Astrocyte (in vitro differentiated cells and primary cell): Measurements from ENCODE around the gene TBC1D5. TPM values are rescaled to one million over a fixed set of nuclear protein-coding genes. Genes with fewer than 3 reads are reported as not detected.

Experiments used
- DNase-seq: peaks from one replicate; pipeline ENCODE4 v3.0.0-alpha.2; 2010; ENCODE audit warnings: low read depth
- FAIRE-seq: peaks from 2 replicates; lab custom pipeline; 2011; peaks lifted over from hg19 to GRCh38; lab: Jason Lieb, UNC
- H2AFZ ChIP-seq: 2 replicates; pipeline ENCODE4 v1.6.0; 2012; ENCODE audit warnings: low read depth, low read length, inconsistent platforms
- H3K27ac ChIP-seq: 2 replicates; pipeline ENCODE4 v1.5.1; 2011; ENCODE audit warnings: low read depth, low read length, inconsistent platforms
- H3K27me3 ChIP-seq: 2 replicates; pipeline ENCODE4 v1.6.0; 2011; ENCODE audit warnings: low read length, inconsistent platforms; ENCODE audit not compliant: insufficient read depth
- H3K36me3 ChIP-seq: 2 replicates; pipeline ENCODE4 v1.5.1; 2011; ENCODE audit warnings: low read length, inconsistent platforms; ENCODE audit not compliant: insufficient read depth
- H3K4me1 ChIP-seq: 2 replicates; pipeline ENCODE4 v1.5.1; 2011; ENCODE audit warnings: low read length, inconsistent platforms; ENCODE audit not compliant: insufficient read depth
- H3K4me2 ChIP-seq: 2 replicates; pipeline ENCODE4 v1.6.0; 2012; ENCODE audit warnings: low read length, inconsistent platforms
- H3K4me3 ChIP-seq: 2 replicates; pipeline ENCODE4 v1.5.1; 2011; ENCODE audit warnings: low read depth, mild to moderate bottlenecking, low read length, inconsistent platforms; ENCODE audit not compliant: insufficient read depth
- H3K79me2 ChIP-seq: 2 replicates; pipeline ENCODE4 v1.6.0; 2012; ENCODE audit warnings: mild to moderate bottlenecking, low read length, inconsistent platforms; ENCODE audit not compliant: insufficient read depth
- H3K9ac ChIP-seq: 2 replicates; pipeline ENCODE4 v1.6.0; 2012; ENCODE audit warnings: mild to moderate bottlenecking, low read length, inconsistent platforms
- H3K9me3 ChIP-seq: 2 replicates; pipeline ENCODE4 v1.5.1; 2012; ENCODE audit warnings: low read depth, mild to moderate bottlenecking, low read length, inconsistent platforms; ENCODE audit not compliant: insufficient read depth
- H4K20me1 ChIP-seq: 2 replicates; pipeline ENCODE4 v1.6.0; 2012; ENCODE audit warnings: low read length, inconsistent platforms; ENCODE audit not compliant: insufficient read depth
- H3K27ac Mint-ChIP-seq: one replicate; pipeline ENCODE4 v1.8.0; 2021; ENCODE audit warnings: mild to moderate bottlenecking, mixed read lengths; ENCODE audit not compliant: unreplicated experiment
- H3K27me3 Mint-ChIP-seq: one replicate; pipeline ENCODE4 v1.8.0; 2021; ENCODE audit warnings: low read depth, mixed read lengths; ENCODE audit not compliant: unreplicated experiment
- H3K36me3 Mint-ChIP-seq: one replicate; pipeline ENCODE4 v1.8.0; 2021; ENCODE audit warnings: low read depth, mixed read lengths; ENCODE audit not compliant: unreplicated experiment
- H3K4me1 Mint-ChIP-seq: one replicate; pipeline ENCODE4 v1.8.0; 2021; ENCODE audit warnings: low read depth, mixed read lengths; ENCODE audit not compliant: unreplicated experiment
- H3K4me3 Mint-ChIP-seq: one replicate; pipeline ENCODE4 v1.8.0; 2021; ENCODE audit warnings: mild to moderate bottlenecking, moderate library complexity, mixed read lengths; ENCODE audit not compliant: unreplicated experiment
- H3K9me3 Mint-ChIP-seq: one replicate; pipeline ENCODE4 v1.8.0; 2021; ENCODE audit warnings: mild to moderate bottlenecking, mixed read lengths; ENCODE audit not compliant: unreplicated experiment
- CTCF ChIP-seq: IDR thresholded peaks from 2 replicates; pipeline ENCODE4 v1.5.1; 2011; ENCODE audit warnings: low read depth, mild to moderate bottlenecking, inconsistent platforms, low read length, moderate library complexity; ENCODE audit not compliant: insufficient read depth
- EZH2 ChIP-seq: IDR thresholded peaks from 2 replicates; pipeline ENCODE4 v1.6.1; 2012; ENCODE audit warnings: mild to moderate bottlenecking, low read length, inconsistent platforms; ENCODE audit not compliant: insufficient read depth
- total RNA-seq: library from RNA; stranded (reverse); gene quantifications from 2 replicates; pipeline ENCODE4 v1.2.1, GENCODE V29; 2021

The TBC1D5 gene
- total RNA-seq, 1 donor from 2014 or later = 23.0 TPM

- Histone ChIP-seq H4K20me1 (no peaks in the 10 kb centered on the region), H3K79me2 (no peaks in the 10 kb centered on the region), H3K4me1 (no peaks in the 10 kb centered on the region), H3K36me3 (no peaks in the 10 kb centered on the region), H2AFZ (no peak overlapping the region), H3K9ac (no peak overlapping the region), H3K27me3 (no peaks in the 10 kb centered on the region), H3K4me2 (no peak overlapping the region), H3K9me3 (no peaks in the 10 kb centered on the region), H3K4me3 (no peak overlapping the region), H3K27ac (no peak overlapping the region)
- H3K4me1 Mint-ChIP-seq = no peaks in the 10 kb centered on the region
- H3K36me3 Mint-ChIP-seq = no peaks in the 10 kb centered on the region
- FAIRE-seq (no peak), DNase-seq (no peak)
- H3K27ac Mint-ChIP-seq = no peak overlapping the region
- no peak for TF ChIP-seq EZH2
- no peak for TF ChIP-seq CTCF
- no peaks in the 10 kb centered on the region for H3K27me3 Mint-ChIP-seq
- H3K4me3 Mint-ChIP-seq = no peak overlapping the region
- H3K9me3 Mint-ChIP-seq = no peaks in the 10 kb centered on the region
These were observed 342.8 kb downstream of the TBC1D5 start for GRCh38 chr3:17399586-17399985.

- Histone ChIP-seq H3K27me3 (no peaks in the 10 kb centered on the region), H3K4me2 (no peak overlapping the region), H3K9me3 (no peaks in the 10 kb centered on the region), H3K27ac (no peak overlapping the region), H2AFZ (no peak overlapping the region), H4K20me1 (no peaks in the 10 kb centered on the region), H3K4me3 (no peak overlapping the region), H3K4me1 (no peaks in the 10 kb centered on the region), H3K79me2 (no peaks in the 10 kb centered on the region), H3K9ac (no peak overlapping the region), H3K36me3 (no peaks in the 10 kb centered on the region)
- Mint-ChIP-seq H3K9me3 (no peaks in the 10 kb centered on the region), H3K27ac (no peak overlapping the region), H3K4me3 (no peak overlapping the region), H3K36me3 (no peaks in the 10 kb centered on the region), H3K27me3 (no peaks in the 10 kb centered on the region), H3K4me1 (no peaks in the 10 kb centered on the region)
- no peak for TF ChIP-seq CTCF
- no peak for TF ChIP-seq EZH2
- FAIRE-seq (peak; percentile 59), DNase-seq (no peak)
These were observed 343.4 kb downstream of the TBC1D5 start for GRCh38 chr3:17398959-17399551.

- no peak overlapping the region for H2AFZ ChIP-seq
- no peaks in the 10 kb centered on the region for H4K20me1 ChIP-seq
- no peaks in the 10 kb centered on the region for H3K4me1 ChIP-seq
- no peaks in the 10 kb centered on the region for H3K9me3 ChIP-seq
- H3K27me3 ChIP-seq = no peaks in the 10 kb centered on the region
- Mint-ChIP-seq H3K36me3 (peaks cover 7% of the 10 kb centered on the region), H3K27me3 (no peaks in the 10 kb centered on the region), H3K9me3 (peaks cover 5% of the 10 kb centered on the region), H3K4me1 (no peaks in the 10 kb centered on the region), H3K27ac (no peak overlapping the region), H3K4me3 (no peak overlapping the region)
- no peak overlapping the region for H3K4me3 ChIP-seq
- no peaks in the 10 kb centered on the region for H3K36me3 ChIP-seq
- FAIRE-seq (no peak), DNase-seq (no peak)
- no peak overlapping the region for H3K4me2 ChIP-seq
- no peak overlapping the region for H3K27ac ChIP-seq
- H3K79me2 ChIP-seq = no peaks in the 10 kb centered on the region
- no peak for TF ChIP-seq EZH2
- no peak for TF ChIP-seq CTCF
- no peak overlapping the region for H3K9ac ChIP-seq
These were observed 346.4 kb downstream of the TBC1D5 start for GRCh38 chr3:17396036-17396435.
